Measurements from ENCODE around the gene CDH23. TPM values are rescaled to one million over a fixed set of nuclear protein-coding genes. Genes with fewer than 3 reads are reported as not detected.

The CDH23 gene
- total RNA-seq, 1 donor, result 0.81 TPM

GRCh38 chr10:71504570-71504969 is 107.8 kb downstream of the CDH23 start:
- no peak for DNase-seq (ENCODE audit: low read depth in 2 of 3, low spot score in 2 of 3)

- no peak for DNase-seq (ENCODE audit: low read depth in 2 of 3, low spot score in 2 of 3)
These were observed 109.1 kb downstream of the CDH23 start for GRCh38 chr10:71505862-71506261.

GRCh38 chr10:71509444-71509843 is 112.7 kb downstream of the CDH23 start:
- DNase-seq (ENCODE audit: low read depth in 2 of 3, low spot score in 2 of 3), result no peak

GRCh38 chr10:71511206-71511605 is 114.5 kb downstream of the CDH23 start:
- DNase-seq (ENCODE audit: low read depth in 2 of 3, low spot score in 2 of 3), result no peak

- no peak for DNase-seq (ENCODE audit: low read depth in 2 of 3, low spot score in 2 of 3)
These were observed 115.6 kb downstream of the CDH23 start for GRCh38 chr10:71512312-71512711.

- no peak for DNase-seq (ENCODE audit: low read depth in 2 of 3, low spot score in 2 of 3)
These were observed 116.2 kb downstream of the CDH23 start for GRCh38 chr10:71512761-71513539.

- DNase-seq (ENCODE audit: low read depth in 2 of 3, low spot score in 2 of 3), result no peak
These were observed 116.8 kb downstream of the CDH23 start for GRCh38 chr10:71513540-71513853.

GRCh38 chr10:71513936-71514335 is 117.2 kb downstream of the CDH23 start:
- no peak for DNase-seq (ENCODE audit: low read depth in 2 of 3, low spot score in 2 of 3)

- no peak for DNase-seq (ENCODE audit: low read depth in 2 of 3, low spot score in 2 of 3)
These were observed 118.9 kb downstream of the CDH23 start for GRCh38 chr10:71515531-71516172.

GRCh38 chr10:71516890-71517289 is 120.2 kb downstream of the CDH23 start:
- DNase-seq (ENCODE audit: low read depth in 2 of 3, low spot score in 2 of 3), result no peak

GRCh38 chr10:71517298-71518169 is 120.8 kb downstream of the CDH23 start:
- no peak for DNase-seq (ENCODE audit: low read depth in 2 of 3, low spot score in 2 of 3)

GRCh38 chr10:71520042-71520441 is 123.3 kb downstream of the CDH23 start:
- no peak for DNase-seq (ENCODE audit: low read depth in 2 of 3, low spot score in 2 of 3)

GRCh38 chr10:71521504-71522441 is 125.1 kb downstream of the CDH23 start:
- no peak for DNase-seq (ENCODE audit: low read depth in 2 of 3, low spot score in 2 of 3)

- DNase-seq (ENCODE audit: low read depth in 2 of 3, low spot score in 2 of 3), result no peak
These were observed 125.9 kb downstream of the CDH23 start for GRCh38 chr10:71522442-71523144.

GRCh38 chr10:71523756-71524155 is 127.0 kb downstream of the CDH23 start:
- DNase-seq (ENCODE audit: low read depth in 2 of 3, low spot score in 2 of 3), result no peak

GRCh38 chr10:71525092-71525491 is 128.4 kb downstream of the CDH23 start:
- no peak for DNase-seq (ENCODE audit: low read depth in 2 of 3, low spot score in 2 of 3)

- DNase-seq (ENCODE audit: low read depth in 2 of 3, low spot score in 2 of 3), result no peak
These were observed 129.0 kb downstream of the CDH23 start for GRCh38 chr10:71525721-71526120.

- DNase-seq (ENCODE audit: low read depth in 2 of 3, low spot score in 2 of 3), result no peak
These were observed 129.9 kb downstream of the CDH23 start for GRCh38 chr10:71526653-71527052.

- DNase-seq (ENCODE audit: low read depth in 2 of 3, low spot score in 2 of 3), result no peak
These were observed 130.4 kb downstream of the CDH23 start for GRCh38 chr10:71527135-71527534.

Data from hematopoietic multipotent progenitor cell (in vitro differentiated cells).